GM21619 (cell line): Measurements from ENCODE around the gene ARMC9.
"Not testable (repeated sequence)": the region's sequence is repeated elsewhere in the genome, so short reads cannot be mapped to it uniquely, and the experiment has no call there.

Experiments
- ATAC-seq: cut with Tn5 transposase; IDR thresholded peaks from one replicate; pipeline ENCODE4 v1.9.1; 2021; ENCODE audit not compliant: unreplicated experiment

The ARMC9 gene, protein sequence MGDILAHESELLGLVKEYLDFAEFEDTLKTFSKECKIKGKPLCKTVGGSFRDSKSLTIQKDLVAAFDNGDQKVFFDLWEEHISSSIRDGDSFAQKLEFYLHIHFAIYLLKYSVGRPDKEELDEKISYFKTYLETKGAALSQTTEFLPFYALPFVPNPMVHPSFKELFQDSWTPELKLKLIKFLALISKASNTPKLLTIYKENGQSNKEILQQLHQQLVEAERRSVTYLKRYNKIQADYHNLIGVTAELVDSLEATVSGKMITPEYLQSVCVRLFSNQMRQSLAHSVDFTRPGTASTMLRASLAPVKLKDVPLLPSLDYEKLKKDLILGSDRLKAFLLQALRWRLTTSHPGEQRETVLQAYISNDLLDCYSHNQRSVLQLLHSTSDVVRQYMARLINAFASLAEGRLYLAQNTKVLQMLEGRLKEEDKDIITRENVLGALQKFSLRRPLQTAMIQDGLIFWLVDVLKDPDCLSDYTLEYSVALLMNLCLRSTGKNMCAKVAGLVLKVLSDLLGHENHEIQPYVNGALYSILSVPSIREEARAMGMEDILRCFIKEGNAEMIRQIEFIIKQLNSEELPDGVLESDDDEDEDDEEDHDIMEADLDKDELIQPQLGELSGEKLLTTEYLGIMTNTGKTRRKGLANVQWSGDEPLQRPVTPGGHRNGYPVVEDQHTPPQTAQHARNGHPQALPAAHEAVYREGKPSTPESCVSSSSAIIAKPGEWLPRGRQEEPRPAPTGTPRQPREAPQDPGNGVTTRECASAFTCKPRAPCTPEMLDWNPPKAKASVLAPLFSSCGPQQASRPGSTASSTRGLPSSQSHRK

DNA sequence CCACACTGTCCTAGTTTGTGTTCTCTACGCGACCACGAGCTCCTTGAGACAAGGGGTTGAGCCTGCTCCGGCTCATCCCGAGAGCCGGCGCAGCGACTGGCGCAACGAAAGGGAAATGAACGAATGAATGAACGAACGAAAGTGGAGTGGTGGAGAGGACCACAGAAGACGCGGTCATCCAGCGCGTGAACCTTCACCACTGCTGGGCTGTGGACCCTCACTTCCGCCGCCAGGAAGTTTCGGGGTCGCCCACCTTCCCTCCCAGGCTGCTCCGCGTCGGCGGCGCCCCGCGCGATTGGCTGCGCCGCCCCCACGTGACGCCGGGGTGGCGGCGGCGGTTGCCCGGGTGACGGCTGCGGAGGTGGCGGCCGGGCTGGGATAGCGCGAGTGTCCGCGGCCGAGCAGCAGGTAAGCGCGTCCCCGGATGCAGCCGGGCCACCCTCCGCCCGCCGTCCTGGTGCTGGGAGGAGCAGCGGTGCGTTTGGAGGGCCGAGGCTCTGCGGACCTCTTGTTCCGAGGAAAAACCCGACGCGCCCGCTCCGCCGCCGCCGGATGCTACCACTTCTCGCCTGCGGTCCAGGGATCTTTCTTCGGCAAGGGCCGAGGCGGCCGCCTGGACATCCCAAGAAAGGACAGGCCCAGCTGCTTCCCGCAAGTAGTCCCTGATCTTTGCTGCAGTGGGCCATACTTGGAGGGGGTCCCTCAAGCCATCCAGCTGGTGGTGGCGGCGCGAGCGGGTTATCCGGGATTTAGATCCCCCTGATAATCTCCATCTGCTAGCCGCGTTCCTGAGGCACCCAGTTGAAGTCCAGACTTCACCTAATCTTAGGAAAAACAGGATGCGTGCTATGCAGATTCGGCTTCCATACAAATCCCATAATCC lies at the start of gene ARMC9:
ARMC9 (plus strand) TSS at position 341 of the 883 bp plus-strand sequence. CDS start 7,608 bp downstream, outside the sequence.
- peak; percentile 94 for ATAC-seq

DNA sequence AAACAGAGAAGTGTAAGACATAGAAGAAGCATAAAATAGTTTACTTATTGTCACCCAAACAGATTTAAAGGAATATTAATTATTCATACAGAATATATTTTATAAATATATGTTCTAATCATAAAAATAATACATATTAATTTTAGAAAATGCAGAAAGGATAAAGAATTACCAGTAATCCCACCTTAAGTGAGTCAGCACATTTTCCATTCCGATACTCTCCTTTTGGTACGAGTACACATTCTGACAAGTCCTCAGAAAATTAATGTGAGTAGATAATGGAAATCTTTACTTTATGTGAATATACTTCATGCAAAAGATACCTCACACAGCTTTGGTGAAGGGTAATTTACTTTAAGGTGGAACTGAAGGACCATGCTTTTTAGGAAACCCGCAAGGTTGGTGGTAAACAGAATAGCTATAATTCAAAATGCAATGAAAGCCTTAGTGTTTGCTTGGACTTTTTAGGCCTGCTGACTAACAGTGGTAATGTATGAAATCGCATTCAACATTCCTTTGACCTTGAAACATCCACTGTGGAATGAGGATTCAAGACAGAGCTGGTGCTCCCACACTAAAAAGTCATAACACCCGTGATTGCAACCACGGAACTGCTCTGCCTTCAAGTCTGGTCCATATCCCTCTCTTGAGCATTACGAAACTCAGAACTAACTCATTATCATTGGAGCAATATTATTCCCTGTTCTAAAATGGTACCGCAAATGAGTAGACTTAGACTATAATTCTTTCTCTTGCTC lies 45.5 kb upstream of the ARMC9 start:
- ATAC-seq, result no peak

DNA sequence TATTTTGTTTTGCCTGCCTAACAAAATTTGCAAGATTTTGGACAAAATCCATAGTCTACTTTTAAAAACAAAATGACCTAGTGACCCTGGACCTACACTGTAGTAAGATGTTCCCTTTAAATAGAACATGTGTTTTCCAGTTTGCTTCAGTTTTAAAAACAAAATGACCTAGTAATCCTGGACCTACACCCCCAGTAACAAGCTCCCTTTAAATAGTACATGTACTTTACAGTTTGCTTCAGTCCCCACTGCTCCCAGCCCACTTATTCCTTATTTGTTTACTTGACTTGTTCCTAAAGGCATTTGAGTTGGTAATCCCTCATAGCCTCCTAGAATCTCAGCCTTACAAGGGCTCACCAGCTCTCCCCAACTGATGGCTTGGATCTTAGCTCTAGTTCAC lies 39.1 kb upstream of the ARMC9 start:
- no peak for ATAC-seq

DNA sequence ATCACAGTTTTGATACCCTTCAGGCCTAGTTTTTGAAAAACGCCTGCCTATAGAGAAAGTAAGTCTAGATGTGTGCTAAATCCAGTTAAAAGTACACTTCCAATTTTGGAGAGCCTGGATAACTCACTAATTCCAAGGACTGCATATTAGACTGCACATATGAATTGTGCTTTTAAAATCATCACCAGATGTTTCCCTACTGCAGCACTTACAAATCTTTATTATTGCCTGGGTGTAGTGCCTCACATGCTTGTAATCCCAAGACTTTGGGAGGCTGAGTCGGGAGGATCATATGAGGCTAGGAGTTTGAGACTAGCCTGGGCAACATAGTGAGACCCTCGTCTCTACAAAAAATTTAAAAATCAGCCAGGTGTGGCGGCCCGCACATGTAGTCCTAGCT lies 37.7 kb upstream of the ARMC9 start:
- ATAC-seq, result no peak

DNA sequence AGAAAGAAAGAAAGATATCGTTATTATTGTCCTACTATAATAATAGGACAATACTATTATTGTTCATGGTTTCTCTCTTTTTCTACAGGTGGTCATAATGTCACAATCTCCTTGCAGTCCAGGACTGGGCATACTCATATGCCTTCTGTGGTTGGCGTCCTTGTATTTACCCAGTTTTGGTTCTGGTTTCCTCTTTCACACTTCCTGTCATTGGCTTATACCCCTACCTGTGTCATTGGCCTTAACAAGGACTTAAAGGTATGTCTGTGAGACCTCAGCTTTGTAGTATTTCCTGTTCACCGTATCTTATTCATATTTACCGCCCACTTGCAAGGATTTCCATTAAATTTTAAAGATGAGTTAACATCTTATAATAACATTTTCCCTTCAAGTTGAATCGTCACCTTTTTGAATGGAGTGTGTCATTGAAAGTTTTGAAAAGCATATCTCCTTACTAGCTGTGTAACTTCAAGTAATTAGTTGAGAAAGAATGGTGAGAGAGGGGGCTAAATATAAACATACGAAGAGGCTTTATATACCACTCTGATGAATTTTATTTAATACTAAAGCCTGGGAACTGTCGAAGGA lies 37.1 kb upstream of the ARMC9 start:
- ATAC-seq, result no peak

DNA sequence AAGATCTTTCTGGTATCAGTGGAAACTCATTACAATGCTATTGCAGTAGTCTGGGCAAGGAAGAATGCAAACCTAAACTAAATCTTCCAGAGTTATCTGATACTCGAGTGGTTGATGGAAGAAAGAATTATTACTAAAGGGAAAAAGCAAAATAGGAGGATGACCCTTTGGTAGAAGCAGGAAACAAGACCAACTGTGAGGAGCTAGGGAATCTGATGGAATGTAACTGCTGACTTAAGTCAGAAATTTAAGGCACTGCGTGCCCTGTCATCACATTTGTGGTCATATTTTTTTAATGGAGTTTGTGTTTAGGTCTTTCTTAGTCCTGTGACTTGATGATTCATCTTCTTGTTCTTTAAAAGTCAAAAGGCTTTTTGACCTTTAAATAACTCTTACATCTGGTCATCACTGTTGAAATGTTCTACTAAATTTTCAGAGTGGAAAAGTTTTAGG lies 36.5 kb upstream of the ARMC9 start:
- no peak for ATAC-seq

DNA sequence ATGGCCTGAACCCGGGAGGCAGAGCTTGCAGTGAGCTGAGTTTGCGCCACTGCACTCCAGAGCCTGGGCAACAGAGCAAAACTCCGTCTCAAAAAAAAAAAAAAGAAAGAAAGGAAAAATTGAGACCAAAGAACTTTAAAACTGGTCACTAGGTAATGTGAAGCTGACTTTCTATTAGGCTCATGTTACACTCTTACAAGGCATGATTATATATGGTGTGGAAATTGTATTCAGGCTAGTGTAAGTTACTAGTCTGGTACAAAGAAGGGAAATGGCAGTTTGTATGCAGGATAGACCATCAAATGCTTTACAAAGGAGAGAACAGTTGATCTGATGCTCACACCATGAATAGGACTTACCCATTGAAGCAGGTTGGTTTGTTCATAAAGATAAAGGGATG lies 35.4 kb upstream of the ARMC9 start:
- ATAC-seq, result no peak

DNA sequence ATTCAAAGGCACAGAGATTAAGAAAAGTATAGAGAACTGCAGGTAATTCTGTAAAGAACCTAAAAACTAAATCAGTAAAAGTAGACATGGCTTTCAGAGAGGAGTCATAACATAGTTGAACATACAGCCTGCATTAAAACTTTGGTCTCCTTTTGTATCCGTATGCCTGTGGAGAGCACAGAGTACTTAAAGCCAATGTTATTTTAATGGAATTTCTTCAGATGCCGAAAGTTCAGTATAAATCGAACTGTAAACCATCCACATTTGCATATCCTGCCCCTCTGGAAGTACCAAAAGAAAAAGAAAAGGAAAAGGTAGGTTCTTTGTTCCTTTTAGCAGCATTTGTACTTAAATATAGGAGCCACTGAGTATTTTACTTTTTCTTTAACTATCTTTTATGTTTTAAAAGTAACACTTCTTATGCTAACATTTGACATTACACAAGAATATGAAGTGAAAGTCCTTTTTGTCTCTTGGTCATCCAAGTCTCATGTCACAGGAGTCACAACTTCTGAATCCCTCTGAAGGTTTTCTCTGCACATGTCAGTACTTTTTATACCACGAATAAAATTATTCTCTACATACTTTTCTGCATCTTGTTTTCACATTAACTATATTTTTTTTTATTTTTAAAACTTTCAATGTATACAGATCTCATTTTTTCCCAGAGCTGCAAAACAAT lies 34.9 kb upstream of the ARMC9 start:
- ATAC-seq, result no peak

DNA sequence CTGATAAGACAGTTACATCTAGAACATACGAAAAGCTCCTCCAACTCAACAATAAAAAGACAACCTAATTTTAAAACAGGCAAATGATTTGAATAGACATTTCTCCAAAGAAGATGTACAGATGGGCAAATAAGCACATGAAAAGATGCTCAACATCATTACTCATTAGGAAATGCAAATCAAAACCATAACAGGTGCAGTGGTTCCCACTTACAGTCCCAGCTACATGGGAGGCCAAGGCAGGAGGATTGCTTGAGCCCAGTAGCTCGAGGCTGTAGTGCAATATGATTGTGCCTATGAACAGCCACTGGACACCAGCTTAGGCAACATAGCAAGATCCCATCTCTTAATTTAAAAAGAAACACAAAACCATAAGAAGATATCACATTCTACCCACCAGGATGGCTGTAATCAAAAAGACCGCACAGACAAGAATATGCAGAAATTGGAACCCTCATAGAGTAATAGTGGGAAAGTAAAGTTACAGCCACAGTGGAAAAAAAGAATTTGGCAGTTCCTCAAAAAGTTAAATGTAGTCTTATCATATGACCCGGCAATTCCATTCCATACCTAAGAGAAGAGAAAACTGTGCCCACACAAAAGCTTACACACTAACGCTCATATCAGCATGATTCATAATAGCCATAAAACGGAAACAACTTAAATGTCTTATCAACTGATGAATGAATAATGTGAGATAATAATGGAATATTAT lies 30.5 kb upstream of the ARMC9 start:
- ATAC-seq, result no peak

DNA sequence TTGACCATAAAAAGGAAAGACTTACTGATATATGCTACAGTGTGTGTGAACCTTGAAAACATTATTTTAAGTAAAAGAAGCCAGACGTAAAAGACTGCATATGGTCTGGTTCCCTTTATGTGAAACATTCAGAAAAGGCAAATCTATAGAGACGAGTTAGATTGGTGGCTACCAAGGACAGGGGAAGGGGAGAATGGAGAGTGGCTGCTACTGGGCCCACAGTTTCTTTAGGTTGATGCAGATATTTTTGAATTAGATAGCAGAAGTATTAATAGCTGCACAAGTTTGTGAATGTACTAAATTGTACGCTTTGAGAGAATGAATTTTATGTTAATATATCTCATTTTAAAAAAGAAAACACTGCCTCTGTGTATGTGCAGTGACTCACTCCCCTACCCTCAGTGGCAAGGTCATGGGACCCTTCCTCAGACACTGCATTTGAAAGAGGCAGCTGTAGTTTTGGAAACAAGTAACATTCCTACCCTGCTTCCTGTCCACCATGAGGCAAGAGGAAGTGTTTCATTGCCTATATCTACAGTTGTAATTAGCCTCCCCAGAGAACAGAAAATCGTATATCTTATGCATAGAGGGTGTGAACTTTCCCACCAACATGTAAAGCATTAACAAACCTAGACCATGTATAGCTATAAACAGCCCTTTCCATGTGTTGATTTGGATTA lies 29.8 kb upstream of the ARMC9 start:
- no peak for ATAC-seq

DNA sequence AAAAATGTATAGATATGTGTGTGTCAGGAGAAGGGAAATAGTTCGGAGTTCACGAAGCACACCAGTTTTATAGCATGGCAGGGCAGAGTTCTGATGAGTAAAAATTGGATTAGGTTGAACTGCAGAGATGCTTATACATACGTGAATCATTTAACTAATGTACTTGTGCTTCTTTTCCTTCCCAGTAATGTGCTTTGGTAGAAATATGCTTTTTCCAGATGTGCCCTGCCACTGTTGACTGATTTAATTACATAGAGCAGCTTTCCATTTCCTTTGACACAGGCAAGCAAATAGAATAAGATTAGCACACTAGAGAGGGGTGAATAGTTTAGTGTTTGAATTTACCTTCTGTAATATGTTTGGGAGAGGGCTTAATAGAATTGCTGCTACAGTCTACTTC lies 28.9 kb upstream of the ARMC9 start:
- ATAC-seq, result no peak

DNA sequence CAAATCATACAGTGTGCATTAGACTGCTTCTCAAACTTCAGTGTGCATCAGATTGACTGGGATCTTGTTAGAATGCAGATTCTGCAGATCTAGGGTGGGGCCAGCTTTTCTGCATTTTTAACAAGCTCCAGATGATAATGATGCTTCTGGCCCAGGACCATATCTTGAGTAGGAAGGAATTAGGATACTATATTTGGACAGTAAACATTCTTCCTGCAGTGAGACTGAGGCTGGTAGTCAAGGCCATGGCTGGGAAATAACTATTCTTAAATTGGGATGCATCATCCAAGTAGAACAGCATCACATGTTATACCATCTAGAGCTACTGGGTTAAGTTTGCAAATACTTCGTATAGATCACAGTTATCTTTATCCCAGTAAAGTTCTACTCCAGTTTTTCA lies 28.4 kb upstream of the ARMC9 start:
- ATAC-seq, result no peak

DNA sequence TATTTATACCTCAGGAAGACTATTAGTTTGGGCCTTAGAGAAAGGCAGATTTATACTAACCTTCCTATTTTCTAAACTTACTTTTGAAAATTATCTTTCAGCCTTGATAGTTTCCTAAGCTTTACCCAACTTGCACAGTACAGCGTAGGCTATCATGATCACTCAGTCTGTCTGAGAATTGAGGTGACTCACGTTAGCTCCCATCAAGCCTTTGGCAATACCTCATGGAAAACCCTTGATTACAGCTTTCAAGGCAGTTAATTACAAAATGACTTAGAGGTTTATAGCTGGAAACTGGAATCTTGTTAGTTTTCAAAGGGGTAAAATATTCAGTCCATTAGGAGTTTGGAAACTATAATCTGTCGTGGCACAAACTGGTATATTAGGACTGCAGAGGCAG lies 26.4 kb upstream of the ARMC9 start:
- ATAC-seq, result no peak

DNA sequence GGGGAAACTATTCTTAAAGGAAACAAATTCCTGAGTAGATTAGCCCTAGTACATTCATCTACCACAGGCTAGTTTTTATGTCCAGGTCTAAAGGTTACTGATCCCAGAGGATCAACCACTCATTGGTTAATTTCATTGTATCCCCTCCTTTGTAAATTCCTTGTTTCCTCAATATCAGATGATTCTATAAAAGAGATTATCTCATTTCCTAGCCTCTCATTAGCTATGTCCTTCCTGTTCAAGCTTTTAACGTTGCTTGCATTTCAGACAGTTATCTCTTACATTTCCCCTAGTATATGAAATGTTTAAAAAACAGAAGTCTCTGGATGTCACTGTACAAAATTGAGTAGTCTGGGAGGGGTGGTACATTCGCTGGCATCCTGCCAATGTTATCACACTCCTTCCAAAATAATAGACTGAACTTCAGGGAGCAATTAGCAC lies 24.2 kb upstream of the ARMC9 start:
- ATAC-seq, result no peak

DNA sequence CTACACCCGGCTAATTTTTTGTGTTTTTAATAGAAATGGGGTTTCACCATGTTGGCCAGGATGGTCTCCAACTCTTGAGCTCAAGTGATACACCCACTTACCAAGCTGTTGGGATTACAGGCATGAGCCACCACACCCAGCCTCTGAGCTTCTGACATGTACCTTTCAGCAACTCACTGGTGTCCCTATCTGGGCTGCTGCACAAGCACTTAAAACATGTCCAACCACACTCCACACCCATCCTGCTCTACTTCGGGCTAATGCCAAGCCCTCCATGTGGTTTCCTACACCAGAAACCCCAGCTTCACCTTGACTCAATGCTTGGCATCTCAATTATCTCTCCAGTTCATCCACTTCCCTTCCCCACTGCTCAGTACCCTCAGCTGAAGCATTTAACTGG lies 22.4 kb upstream of the ARMC9 start:
- no peak for ATAC-seq

DNA sequence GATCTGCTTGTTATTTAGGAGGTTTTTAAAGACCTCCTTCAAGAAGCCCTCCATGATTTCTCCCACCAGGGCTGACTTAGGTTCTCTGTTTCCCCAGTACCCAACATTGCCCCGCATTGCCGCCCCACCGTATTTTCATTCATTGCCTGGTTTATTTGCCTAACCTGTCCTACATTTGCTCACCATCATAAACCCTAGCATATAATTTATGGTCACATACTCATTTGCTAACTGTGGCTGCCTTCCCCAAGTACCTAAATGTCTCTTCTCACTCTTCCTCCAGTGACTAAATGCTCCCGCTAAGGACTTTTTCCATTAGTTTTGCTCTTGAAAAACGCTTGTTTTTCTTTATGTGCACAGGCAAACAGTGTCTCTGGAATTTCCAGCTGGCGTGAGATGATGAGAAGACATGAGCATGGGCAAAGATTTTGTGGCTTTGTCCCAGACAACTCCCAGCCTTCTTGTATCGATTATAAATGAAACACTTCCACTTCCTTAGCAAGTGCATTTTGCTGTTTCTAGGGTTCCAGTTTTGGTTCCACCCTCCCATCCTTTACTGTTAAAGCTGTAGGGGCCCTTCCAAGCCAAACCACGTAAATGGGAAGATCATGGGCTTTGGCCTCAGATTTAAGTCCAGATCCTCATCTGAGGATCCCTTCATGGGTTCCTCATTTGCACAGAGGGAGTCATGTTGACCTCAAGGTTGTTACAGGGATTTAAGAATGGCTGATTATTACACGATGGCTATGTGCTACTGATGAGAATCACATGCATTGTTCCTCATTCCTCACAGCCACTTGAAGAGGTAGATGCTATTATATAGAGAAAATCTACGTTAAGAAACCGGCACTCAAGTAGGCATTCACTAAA lies 21.0 kb upstream of the ARMC9 start:
- no peak for ATAC-seq

DNA sequence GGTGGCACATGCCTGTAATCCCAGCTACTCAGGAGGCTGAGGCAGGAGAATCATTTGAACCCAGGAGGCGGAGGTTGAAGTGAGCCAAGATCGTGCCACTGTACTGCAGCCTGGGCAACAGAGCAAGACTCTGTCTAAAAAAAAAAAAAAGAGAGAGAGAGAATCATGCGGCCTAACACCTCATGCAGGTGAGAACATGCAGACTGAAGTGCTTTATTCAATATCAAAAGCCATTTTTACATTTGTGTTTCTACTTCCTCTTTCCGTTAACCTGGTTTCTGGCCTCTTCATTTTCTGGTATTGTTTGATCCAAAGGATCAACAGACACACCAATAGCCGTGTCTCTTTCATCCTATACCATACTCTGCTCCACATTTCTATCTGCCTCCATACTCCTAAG lies 19.6 kb upstream of the ARMC9 start:
- not testable (repeated sequence) for ATAC-seq
